EL (cell line): Measurements from ENCODE around the gene EYS.

ENCODE experiments used
- DNase-seq: peaks from one replicate; pipeline ENCODE4 v3.0.0-alpha.2; 2016

The EYS gene

DNA sequence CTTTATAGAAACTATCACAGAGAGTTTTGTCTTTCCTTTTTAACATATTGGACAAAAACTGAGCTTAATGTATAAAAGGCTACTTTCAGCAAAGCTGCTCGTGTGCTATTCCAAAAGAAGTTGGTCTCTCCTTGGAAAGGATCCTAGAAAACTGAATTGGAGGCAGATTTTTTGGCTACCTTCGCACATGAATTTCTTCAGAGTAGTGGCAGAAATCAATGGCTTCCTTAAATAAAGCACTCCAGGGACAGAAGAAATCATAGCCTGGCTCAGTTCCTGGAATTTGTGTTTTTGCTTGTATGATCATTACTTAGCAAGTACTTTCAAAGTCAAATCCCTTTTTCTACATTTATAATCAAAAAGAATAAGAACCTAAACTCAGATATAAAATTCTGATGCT is 1291.1 kb downstream of the EYS start:
- no peak for DNase-seq

- DNase-seq, result no peak
These were observed 1295.8 kb downstream of the EYS start for GRCh38 chr6:64411226-64411625.

GRCh38 chr6:64409948-64410347 is 1297.1 kb downstream of the EYS start:
- no peak for DNase-seq

DNA sequence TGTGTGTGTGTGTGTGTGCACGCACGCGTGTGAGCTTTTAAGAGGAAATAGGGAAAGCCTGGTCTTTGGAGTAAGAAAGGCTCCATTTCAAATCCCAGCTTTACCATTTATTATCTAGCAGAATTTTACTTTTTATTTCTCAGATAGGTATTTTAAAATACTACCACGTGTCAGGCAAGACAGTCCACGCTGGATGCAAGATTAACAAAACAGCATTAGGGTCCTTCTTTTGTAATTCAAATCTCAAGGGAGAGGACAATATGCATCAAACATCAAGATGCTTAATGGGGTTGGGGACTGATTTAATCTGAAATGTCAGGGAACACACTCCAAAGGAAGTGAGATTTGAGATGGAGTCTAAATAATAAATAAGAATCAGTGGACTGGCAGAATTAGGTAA is 1302.6 kb downstream of the EYS start:
- DNase-seq, result no peak

DNA sequence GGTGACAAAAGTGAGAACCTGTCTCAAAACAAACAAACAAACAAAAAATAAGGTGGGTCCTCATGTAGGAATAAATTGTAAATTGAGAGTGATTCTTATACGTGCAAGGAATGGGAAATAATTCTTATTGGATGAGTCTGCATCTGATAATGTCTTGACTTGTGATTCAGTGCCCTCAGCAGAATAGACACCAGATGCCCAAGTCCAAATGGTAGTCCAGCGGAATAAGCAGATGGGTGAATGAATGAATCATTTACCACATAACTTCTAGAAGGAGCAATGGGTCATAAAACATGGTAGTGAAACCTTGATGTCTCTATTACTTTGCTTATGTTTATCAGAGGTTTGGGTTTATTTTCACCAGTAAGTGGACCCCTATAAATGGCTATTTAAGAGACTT is 1323.7 kb downstream of the EYS start:
- no peak for DNase-seq

DNA sequence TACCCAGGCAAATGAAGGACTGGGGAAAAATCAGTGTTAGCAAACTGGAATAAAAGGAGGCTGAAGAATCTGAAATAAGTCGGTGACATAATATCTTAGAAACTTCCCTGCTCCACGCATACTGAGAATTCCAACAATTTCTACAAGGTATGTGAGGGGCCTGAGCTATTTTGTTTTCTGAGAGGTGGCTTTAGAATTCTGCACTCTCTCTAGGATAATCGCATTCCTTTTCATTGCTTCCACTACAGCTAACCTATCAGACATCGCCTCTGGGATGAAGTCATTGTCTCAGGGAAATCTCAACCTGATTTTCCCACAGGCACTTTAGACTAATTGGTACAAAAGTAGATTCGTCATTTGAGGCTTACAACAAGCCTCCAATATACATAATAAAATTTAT is 1330.6 kb downstream of the EYS start:
- no peak for DNase-seq

DNA sequence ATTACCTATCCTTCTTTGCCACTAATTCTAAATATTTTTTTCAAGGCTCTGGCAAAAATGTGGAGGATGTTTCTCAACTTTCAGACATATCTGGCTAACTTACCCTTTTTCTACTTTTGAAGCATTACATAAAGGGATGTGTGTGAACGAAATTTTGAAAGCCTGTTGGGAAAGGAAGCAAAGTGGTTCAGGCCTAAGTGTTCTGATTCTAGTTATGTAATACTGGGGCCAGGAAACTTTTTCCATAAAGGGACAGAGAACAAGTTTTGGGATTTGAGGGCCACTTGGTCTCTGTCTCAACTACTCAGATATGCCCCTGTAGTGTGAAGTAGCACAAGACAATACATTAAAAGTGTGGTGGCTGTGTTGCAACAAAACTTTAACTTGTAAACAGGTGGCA is 1349.6 kb downstream of the EYS start:
- no peak for DNase-seq

DNA sequence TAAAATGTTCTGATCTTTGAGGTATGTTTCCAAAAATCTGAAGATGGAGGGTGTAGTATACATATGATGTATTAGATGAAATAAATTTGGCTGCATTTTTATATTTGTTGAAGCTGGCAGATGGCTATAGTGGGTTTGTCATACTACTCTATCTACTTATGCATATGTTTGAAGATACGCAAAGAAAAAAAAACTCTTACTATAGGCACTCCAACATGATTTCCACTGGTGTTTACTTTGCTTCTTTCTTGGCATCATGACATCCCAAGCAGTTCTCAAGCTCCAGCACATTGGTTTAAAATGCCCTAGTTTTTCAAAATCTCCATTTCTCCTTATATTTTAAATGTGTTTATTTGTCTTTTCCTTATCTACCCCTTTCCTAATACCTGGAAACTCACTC is 1359.6 kb downstream of the EYS start:
- no peak for DNase-seq

GRCh38 chr6:64335195-64335594 is 1371.8 kb downstream of the EYS start:
- DNase-seq, result no peak

GRCh38 chr6:64334636-64335035 is 1372.4 kb downstream of the EYS start:
- DNase-seq, result no peak

DNA sequence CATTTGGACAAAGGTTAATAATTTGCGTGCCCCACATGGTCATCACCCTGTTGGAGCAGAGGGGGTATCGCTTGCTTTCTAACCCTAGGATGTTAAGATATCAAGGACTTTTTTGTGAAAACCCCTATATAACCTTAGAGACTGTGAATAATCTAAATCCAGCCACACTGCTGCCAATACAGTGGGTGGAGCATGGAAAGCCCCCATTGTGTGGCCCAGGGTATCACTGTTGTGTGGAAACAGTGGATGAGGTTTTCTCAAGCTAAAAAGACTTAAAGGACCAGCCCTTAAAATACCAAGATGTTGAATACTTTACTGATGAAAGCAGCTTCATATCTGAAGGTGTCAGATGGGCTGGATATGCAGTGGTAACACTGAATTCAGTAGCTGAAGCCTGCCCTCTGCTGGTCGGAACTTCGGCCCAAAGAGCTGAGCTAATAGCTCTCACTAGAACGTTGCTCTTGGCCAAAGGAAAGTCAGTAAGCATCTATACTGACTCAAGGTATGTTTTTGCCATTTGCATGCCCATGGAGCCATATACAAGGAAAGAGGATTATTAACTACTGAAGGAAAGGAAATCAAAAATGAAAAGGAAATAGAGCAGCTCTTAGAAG is 1376.2 kb downstream of the EYS start:
- DNase-seq, result no peak

GRCh38 chr6:64326939-64327338 is 1380.1 kb downstream of the EYS start:
- no peak for DNase-seq

GRCh38 chr6:64325093-64325492 is 1381.9 kb downstream of the EYS start:
- DNase-seq, result no peak

DNA sequence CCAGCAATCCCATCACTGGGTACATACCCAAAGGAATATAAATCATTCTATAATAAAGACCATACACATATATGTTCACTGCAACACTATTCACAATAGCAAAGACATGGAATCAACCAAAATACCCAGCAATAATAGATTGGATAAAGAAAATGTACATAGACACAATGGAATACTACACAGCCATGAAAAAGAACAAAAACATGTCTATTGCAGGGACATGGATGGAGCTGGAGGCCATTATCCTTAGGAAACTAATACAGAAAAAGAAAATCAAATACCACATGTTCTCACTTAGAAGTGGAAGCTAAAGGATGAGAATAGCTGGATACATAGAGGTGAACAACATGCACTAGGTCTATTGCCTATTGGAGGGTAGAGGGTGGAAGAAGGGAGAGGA is 1396.8 kb downstream of the EYS start:
- DNase-seq, result no peak

DNA sequence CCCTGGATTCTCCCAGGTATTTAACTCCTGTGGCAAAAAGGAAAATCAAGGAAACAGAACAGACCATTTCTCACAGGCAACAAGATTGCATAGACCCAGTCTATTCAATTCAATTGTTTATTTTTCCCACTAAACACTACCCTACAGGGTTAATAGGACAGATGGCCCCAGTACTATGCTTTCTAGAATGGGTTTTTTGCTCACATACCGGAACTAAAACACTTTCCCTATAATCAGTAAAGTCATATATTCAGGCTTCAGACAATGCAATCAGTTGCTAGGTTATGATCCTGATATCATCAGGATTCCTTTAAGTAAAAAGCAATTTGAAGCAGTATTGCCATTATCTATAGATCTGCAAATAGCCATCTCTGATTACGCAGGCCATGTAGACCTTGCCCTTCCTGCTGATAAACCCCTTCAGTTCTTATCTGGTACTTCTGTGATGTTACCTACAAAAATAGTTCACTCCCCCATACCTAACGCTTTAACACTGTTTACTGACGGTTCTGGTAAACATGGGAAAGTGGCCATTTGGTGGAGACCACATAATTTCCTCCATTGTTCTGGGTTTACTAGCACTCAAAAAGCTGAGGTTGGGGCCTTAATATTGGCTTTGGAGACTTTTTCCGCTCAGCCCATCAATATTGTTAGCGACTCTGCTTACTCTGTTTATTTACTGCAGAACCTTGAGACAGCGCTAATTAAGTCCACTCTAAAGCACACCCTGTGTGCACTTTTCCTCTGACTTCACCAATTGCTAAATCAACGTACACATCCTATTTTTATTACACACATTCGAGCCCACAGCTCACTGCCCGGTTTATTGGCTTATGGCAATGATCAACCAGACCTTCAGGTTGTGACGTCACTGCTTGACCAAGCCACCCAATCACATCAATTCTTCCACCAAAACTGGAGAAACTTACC is 1405.5 kb downstream of the EYS start:
- DNase-seq, result no peak

DNA sequence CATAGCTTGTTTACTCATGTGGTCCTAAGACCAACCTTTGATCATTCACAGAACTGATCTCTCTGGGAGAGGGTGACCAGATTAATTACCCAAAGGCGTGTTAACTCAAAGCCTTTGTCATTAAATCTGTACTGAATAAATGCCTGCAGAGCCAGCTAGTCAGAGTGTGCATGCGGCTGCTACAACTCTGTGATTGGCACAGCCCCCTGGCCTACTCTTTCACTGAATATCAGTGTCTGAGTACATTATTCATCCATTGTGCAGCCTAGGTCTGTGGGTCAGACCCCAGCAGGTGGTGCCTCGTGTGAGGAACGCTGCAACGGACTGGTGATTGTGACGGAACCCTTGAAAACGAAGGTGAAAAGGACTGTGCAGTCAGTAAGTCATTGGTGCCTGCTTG is 1407.8 kb downstream of the EYS start:
- DNase-seq, result no peak

GRCh38 chr6:64294034-64294433 is 1413.0 kb downstream of the EYS start:
- DNase-seq, result no peak

- DNase-seq, result no peak
These were observed 1413.7 kb downstream of the EYS start for GRCh38 chr6:64293298-64293697.

DNA sequence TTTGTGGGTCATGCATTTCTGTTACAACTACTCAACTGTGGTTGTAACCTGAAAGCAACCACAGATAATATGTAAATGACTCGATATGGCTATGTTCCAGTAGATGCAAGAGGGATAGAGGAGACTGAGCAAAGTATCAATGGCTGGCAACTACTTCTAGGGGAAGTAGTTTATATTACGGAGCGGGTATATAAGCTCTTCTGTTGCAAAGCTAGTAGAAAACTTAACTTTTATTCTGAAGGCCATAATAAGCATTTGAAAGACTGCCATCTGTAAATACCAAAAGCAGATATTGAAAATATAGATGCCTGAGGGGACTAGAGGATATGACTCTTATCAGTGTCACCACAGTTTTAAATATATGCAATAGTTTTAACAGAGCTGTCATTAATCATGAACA is 1416.2 kb downstream of the EYS start:
- DNase-seq, result no peak

- DNase-seq, result no peak
These were observed 1417.1 kb downstream of the EYS start for GRCh38 chr6:64289931-64290330.

DNA sequence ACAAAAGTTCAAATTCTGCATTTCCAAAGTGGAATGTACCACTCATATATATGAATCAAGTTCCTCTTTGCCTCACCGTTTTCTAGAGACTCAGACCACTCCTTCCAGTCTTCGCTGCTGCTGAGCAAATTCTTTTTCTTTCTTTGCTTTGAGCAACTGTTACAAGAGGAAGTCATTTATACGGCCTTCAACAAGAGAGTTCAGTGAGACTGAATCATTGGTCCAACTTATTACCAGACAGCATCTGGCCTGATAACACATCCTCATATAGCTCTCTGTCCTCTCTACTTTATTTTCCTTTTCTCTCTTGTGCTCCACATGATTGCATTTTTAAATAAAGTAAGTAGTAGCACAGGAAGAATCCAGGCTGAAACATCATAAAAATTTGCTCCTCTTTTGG is 1418.7 kb downstream of the EYS start:
- no peak for DNase-seq

GRCh38 chr6:64281167-64281566 is 1425.9 kb downstream of the EYS start:
- no peak for DNase-seq

DNA sequence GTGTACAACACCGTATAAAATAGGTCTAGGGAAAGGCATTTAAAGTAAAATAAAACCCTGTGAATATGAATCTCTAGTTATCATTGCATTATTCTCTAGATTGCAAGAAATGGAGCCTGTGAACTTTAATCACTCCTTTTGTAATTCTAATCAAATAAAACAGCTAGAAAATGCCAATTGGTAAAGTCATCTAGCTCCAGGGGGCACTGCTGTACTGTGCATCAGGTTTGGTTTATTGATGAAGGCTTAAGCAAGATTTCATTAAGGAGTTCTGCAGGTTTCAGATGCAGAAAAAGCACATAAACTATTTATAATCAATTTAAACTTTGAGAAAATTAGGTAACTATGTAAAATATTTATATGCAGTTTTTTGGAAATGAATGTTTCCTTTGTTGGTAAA is 1426.5 kb downstream of the EYS start:
- no peak for DNase-seq

- no peak for DNase-seq
These were observed 1436.9 kb downstream of the EYS start for GRCh38 chr6:64270083-64270482.

GRCh38 chr6:64266351-64266821 is 1440.6 kb downstream of the EYS start:
- DNase-seq, result no peak
